Erythroblast (primary cell): ENCODE results near the gene OBP2B.

Experiments
- GATA1 ChIP-seq: IDR thresholded peaks from 2 replicates; pipeline ENCODE4 v1.6.1; 2011; ENCODE audit warnings: low read depth, mild to moderate bottlenecking, control low read depth, low read length, moderate library complexity
- POLR2A ChIP-seq: IDR thresholded peaks from 2 replicates; pipeline ENCODE4 v1.6.1; 2011; ENCODE audit warnings: mild to moderate bottlenecking, low read length

- no peak for TF ChIP-seq POLR2A
- TF ChIP-seq GATA1: no peak
These were observed 2.8 kb downstream of the OBP2B start for GRCh38 chr9:133205996-133206931.
